Loucy (cell line): ENCODE data around the gene PDCD2L.
"Not testable (repeated sequence)": the region's sequence is repeated elsewhere in the genome, so short reads cannot be mapped to it uniquely, and the experiment has no call there.

ENCODE experiments used
- H2AFZ ChIP-seq: fragments of 200-600 bp; sonication (generic); 2 replicates; pipeline ENCODE4 v1.6.0; 2016; ENCODE audit warnings: antibody characterized with exemption, mild to moderate bottlenecking, low read length, moderate library complexity
- H3F3A ChIP-seq: fragments of 200-600 bp; 2 replicates; pipeline ENCODE4 v1.6.0; 2016; ENCODE audit warnings: antibody characterized with exemption, low read depth, mild to moderate bottlenecking
- H3K27me3 ChIP-seq: fragments of 200-600 bp; sonication (generic); 2 replicates; pipeline ENCODE4 v1.6.1; 2014; ENCODE audit warnings: low read length, mild to moderate bottlenecking; ENCODE audit not compliant: insufficient read depth, poor library complexity, severe bottlenecking
- H3K36me3 ChIP-seq: fragments of 200-600 bp; sonication (generic); 2 replicates; pipeline ENCODE4 v1.6.1; 2016; ENCODE audit warnings: low read length; ENCODE audit not compliant: insufficient read depth
- H3K4me1 ChIP-seq: fragments of 200-600 bp; sonication (generic); 2 replicates; pipeline ENCODE4 v1.5.1; 2014; ENCODE audit warnings: low read length, mild to moderate bottlenecking; ENCODE audit not compliant: insufficient read depth, poor library complexity, severe bottlenecking
- H3K4me2 ChIP-seq: fragments of 200-600 bp; sonication (generic); 2 replicates; pipeline ENCODE4 v1.6.0; 2014; ENCODE audit warnings: antibody characterized with exemption, low read length, low read depth, mild to moderate bottlenecking; ENCODE audit not compliant: poor library complexity, severe bottlenecking
- H3K4me3 ChIP-seq: fragments of 200-600 bp; sonication (generic); 2 replicates; pipeline ENCODE4 v1.5.1; 2014; ENCODE audit warnings: low read length, mild to moderate bottlenecking, mixed read lengths; ENCODE audit not compliant: poor library complexity, severe bottlenecking
- H3K79me2 ChIP-seq: fragments of 200-600 bp; sonication (generic); 2 replicates; pipeline ENCODE4 v1.6.1; 2014; ENCODE audit warnings: low read length; ENCODE audit not compliant: insufficient read depth
- H3K9ac ChIP-seq: fragments of 200-600 bp; sonication (generic); 2 replicates; pipeline ENCODE4 v1.6.0; 2014; ENCODE audit warnings: mild to moderate bottlenecking, low read depth, low read length, moderate library complexity; ENCODE audit not compliant: poor library complexity, severe bottlenecking
- H3K9me2 ChIP-seq: fragments of 200-600 bp; sonication (generic); replicated peaks from 2 replicates; pipeline ENCODE4 v1.6.1; 2016; ENCODE audit warnings: low read depth, low read length, mixed read lengths
- H3K9me3 ChIP-seq: fragments of 200-600 bp; sonication (generic); 2 replicates; pipeline ENCODE4 v1.6.1; 2014; ENCODE audit warnings: mild to moderate bottlenecking, antibody characterized with exemption, low read length, low read depth; ENCODE audit not compliant: insufficient read depth
- H4K20me1 ChIP-seq: fragments of 200-600 bp; sonication (generic); 2 replicates; pipeline ENCODE4 v1.6.0; 2014; ENCODE audit warnings: antibody characterized with exemption, low read length, mild to moderate bottlenecking; ENCODE audit not compliant: insufficient read depth, poor library complexity, severe bottlenecking
- EZH2phosphoT487 ChIP-seq: fragments of 200-600 bp; IDR thresholded peaks from 2 replicates; pipeline ENCODE4 v1.6.1; 2018; ENCODE audit warnings: antibody characterized with exemption, mild to moderate bottlenecking, moderate library complexity, borderline replicate concordance
- TF ChIP-seq, protein P1 (sequence below): fragments of 200-600 bp; sonication (generic); conservative IDR thresholded peaks from 2 replicates; pipeline ENCODE4 v1.5.1; 2014; ENCODE audit warnings: mild to moderate bottlenecking, antibody characterized with exemption, low read length

Gene PDCD2L

DNA sequence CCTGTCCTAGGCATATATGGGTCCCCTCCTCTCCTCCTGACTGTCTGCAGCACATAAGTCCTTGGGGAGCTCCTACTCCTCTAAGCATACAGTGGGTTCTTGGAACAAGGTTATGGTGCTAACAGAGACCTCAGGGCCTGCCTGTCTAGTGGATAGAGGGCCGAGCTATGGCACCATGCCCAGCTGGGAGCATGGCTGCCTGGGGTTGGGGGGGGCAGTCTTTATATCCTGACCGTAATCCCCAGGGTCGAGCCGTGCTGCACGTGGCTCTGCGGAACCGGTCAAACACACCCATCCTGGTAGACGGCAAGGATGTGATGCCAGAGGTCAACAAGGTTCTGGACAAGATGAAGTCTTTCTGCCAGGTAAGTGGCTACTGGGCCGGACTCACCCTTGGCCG lies 35.9 kb upstream of the PDCD2L start:
- peak overlapping the region; percentile 49 for H3K9ac ChIP-seq
- peaks cover 43% of the 10 kb centered on the region for H3K4me1 ChIP-seq
- H3K9me2 ChIP-seq: no peaks in the 10 kb centered on the region
- H3K4me3 ChIP-seq: peak overlapping the region; percentile 98
- peak overlapping the region; percentile 90 for H3K4me2 ChIP-seq
- TF ChIP-seq, protein P1, sequence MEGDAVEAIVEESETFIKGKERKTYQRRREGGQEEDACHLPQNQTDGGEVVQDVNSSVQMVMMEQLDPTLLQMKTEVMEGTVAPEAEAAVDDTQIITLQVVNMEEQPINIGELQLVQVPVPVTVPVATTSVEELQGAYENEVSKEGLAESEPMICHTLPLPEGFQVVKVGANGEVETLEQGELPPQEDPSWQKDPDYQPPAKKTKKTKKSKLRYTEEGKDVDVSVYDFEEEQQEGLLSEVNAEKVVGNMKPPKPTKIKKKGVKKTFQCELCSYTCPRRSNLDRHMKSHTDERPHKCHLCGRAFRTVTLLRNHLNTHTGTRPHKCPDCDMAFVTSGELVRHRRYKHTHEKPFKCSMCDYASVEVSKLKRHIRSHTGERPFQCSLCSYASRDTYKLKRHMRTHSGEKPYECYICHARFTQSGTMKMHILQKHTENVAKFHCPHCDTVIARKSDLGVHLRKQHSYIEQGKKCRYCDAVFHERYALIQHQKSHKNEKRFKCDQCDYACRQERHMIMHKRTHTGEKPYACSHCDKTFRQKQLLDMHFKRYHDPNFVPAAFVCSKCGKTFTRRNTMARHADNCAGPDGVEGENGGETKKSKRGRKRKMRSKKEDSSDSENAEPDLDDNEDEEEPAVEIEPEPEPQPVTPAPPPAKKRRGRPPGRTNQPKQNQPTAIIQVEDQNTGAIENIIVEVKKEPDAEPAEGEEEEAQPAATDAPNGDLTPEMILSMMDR: no peak
- TF ChIP-seq EZH2phosphoT487: no peak
- no peaks in the 10 kb centered on the region for H3F3A ChIP-seq
- H3K79me2 ChIP-seq: peaks cover 72% of the 10 kb centered on the region
- H3K9me3 ChIP-seq: no peaks in the 10 kb centered on the region
- H3K36me3 ChIP-seq: peaks cover 38% of the 10 kb centered on the region; the same call in 1 of the 2 replicates
- no peak overlapping the region for H2AFZ ChIP-seq
- H4K20me1 ChIP-seq: peaks cover 46% of the 10 kb centered on the region
- H3K27me3 ChIP-seq: no peaks in the 10 kb centered on the region

DNA sequence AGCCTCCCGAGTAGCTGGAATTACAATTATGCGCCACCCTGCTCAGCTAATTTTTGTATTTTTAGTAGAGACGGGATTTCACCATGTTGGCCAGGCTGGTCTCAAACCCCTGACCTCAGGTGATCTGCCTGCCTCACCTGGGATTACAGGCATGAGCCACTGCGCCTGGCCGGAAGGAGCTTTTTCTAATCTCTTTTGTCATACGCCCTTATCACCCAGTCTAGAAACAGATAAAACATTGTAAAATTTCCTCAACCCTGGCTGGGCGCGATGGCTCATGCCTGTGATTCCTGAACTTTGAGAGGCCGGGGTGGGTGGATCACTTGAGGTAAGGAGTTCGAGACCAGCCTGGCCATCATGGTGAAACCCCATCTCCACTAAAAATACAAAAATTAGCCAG lies 35.0 kb upstream of the PDCD2L start:
- H3K27me3 ChIP-seq, H2AFZ ChIP-seq, H3K9me2 ChIP-seq, H3F3A ChIP-seq, H3K9me3 ChIP-seq: not testable (repeated sequence)
- peaks cover 43% of the 10 kb centered on the region for H3K4me1 ChIP-seq
- H3K9ac ChIP-seq: peak overlapping the region; percentile 49
- H3K4me2 ChIP-seq: peak overlapping the region; percentile 90
- peaks cover 53% of the 10 kb centered on the region for H4K20me1 ChIP-seq
- peaks cover 80% of the 10 kb centered on the region for H3K79me2 ChIP-seq
- peak overlapping the region; percentile 98 for H3K4me3 ChIP-seq
- H3K36me3 ChIP-seq: peaks cover 39% of the 10 kb centered on the region; the same call in 1 of the 2 replicates

DNA sequence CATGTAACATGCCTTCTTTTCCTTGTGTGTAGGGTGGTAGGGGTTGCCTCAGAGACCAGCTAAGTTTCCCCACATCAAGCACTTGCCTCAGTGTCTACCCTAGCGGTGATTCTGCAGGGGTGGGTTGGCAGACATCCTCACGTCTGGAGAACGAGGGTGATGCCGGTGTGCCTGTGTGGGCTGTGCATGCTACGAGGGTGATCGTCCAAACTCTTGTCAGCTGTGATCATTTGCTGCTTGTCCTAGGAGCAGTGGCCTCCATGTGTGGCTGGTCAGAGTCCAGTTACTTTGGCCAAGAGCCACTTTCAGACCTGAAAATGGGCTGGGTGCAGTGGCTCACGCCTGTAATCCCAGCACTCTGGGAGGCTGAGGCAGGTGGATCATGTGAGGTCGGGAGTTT lies 34.1 kb upstream of the PDCD2L start:
- Histone ChIP-seq H3K27me3 (no peaks in the 10 kb centered on the region), H3K4me1 (peaks cover 43% of the 10 kb centered on the region), H3K79me2 (peaks cover 86% of the 10 kb centered on the region), H3K36me3 (peaks cover 49% of the 10 kb centered on the region; the same call in 1 of the 2 replicates), H3K9me2 (no peaks in the 10 kb centered on the region), H2AFZ (no peak overlapping the region), H4K20me1 (peaks cover 56% of the 10 kb centered on the region), H3K4me3 (peak overlapping the region; percentile 33), H3K9me3 (no peaks in the 10 kb centered on the region), H3K9ac (no peak overlapping the region), H3K4me2 (peak overlapping the region; percentile 46), H3F3A (no peaks in the 10 kb centered on the region)
- TF ChIP-seq, protein P1: no peak
- TF ChIP-seq EZH2phosphoT487: no peak

DNA sequence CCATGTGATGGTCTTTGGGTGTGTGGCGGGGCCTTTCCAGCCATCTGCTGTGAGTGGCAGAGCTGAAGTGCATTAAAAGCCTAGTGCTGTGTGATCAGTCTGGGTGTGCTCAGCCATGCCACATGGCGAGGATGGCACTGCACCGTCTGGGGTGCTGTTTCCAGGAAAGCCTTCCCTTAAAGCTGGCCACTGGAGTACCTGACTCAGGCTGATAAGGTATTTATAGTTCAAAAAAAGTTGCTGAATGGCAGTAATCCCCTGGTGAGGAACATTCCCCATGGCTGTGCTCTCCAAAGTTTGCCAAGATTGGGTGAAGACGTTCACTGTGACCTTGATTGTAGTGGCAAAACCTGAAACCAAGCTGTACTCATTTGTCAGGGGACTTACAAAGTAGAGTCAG lies 33.2 kb upstream of the PDCD2L start:
- Histone ChIP-seq H3K4me2 (peak overlapping the region; percentile 25), H3K79me2 (peaks cover 86% of the 10 kb centered on the region), H2AFZ (no peak overlapping the region), H3K27me3 (no peaks in the 10 kb centered on the region), H3K4me3 (peak overlapping the region; percentile 10), H3K9me2 (no peaks in the 10 kb centered on the region), H3F3A (no peaks in the 10 kb centered on the region), H3K9ac (no peak overlapping the region), H3K4me1 (peaks cover 39% of the 10 kb centered on the region), H3K9me3 (no peaks in the 10 kb centered on the region), H3K36me3 (peaks cover 57% of the 10 kb centered on the region; the same call in 1 of the 2 replicates), H4K20me1 (peaks cover 49% of the 10 kb centered on the region)
- TF ChIP-seq, protein P1: no peak
- no peak for TF ChIP-seq EZH2phosphoT487
